SK-N-SH treated with all-trans-retinoic acid at 6 μM for 48 hours (cell line): ENCODE results near the gene RTL1.

Experiments
- ATAC-seq: fragments of 200-7000 bp; cut with Tn5 transposase; 3 replicates; pipeline ENCODE4 v1.9.1; 2020; ENCODE audit warnings: mild to moderate bottlenecking, moderate library complexity
- ARNTL ChIP-seq: fragments of 450-650 bp; formaldehyde crosslinking; IDR thresholded peaks from 2 replicates; pipeline ENCODE4 v1.5.0; 2020; ENCODE audit warnings: low read depth, mild to moderate bottlenecking, moderate library complexity, borderline replicate concordance
- CSDC2 ChIP-seq: fragments of 250-450 bp; sonication (Bioruptor Pico); IDR thresholded peaks from 2 replicates; pipeline ENCODE4 v1.5.0; 2020; ENCODE audit warnings: mild to moderate bottlenecking, moderate library complexity
- ESRRG ChIP-seq: fragments of 250-450 bp; sonication (Bioruptor Pico); IDR thresholded peaks from 2 replicates; pipeline ENCODE4 v1.6.1; 2021; ENCODE audit warnings: mild to moderate bottlenecking
- GLIS3 ChIP-seq: fragments of 250-450 bp; sonication (Bioruptor Pico); IDR thresholded peaks from 2 replicates; pipeline ENCODE4 v1.5.0; 2020; ENCODE audit warnings: mild to moderate bottlenecking, moderate library complexity
- ISL1 ChIP-seq: fragments of 250-450 bp; sonication (Bioruptor Pico); IDR thresholded peaks from 2 replicates; pipeline ENCODE4 v2.1.2; 2022; ENCODE audit warnings: mild to moderate bottlenecking, moderate library complexity
- OSR1 ChIP-seq: fragments of 250-450 bp; sonication (Bioruptor Pico); IDR thresholded peaks from 2 replicates; pipeline ENCODE4 v1.8.0; 2022; ENCODE audit warnings: moderate library complexity, mild to moderate bottlenecking, inconsistent platforms
- PPARA ChIP-seq: fragments of 250-450 bp; sonication (Bioruptor Pico); IDR thresholded peaks from 2 replicates; pipeline ENCODE4 v1.5.0; 2020; ENCODE audit warnings: mild to moderate bottlenecking, borderline replicate concordance
- RARB ChIP-seq: fragments of 250-450 bp; sonication (Bioruptor Pico); IDR thresholded peaks from 2 replicates; pipeline ENCODE4 v1.8.0; 2021; ENCODE audit warnings: mild to moderate bottlenecking, moderate library complexity
- SNAI2 ChIP-seq: fragments of 250-450 bp; sonication (Bioruptor Pico); IDR thresholded peaks from 2 replicates; pipeline ENCODE4 v1.5.0; 2020; ENCODE audit warnings: mild to moderate bottlenecking, moderate library complexity
- TOX ChIP-seq: fragments of 250-450 bp; sonication (Bioruptor Pico); IDR thresholded peaks from 2 replicates; pipeline ENCODE4 v1.8.0; 2021; ENCODE audit warnings: mild to moderate bottlenecking, moderate library complexity, borderline replicate concordance
- TSHZ2 ChIP-seq: fragments of 250-450 bp; sonication (Bioruptor Pico); IDR thresholded peaks from 2 replicates; pipeline ENCODE4 v1.5.0; 2020; ENCODE audit warnings: mild to moderate bottlenecking, moderate library complexity
- ZFP3 ChIP-seq: fragments of 250-450 bp; sonication (Bioruptor Pico); IDR thresholded peaks from 2 replicates; pipeline ENCODE4 v1.5.0; 2020; ENCODE audit warnings: mild to moderate bottlenecking, moderate library complexity
- ZFP30 ChIP-seq: fragments of 450-650 bp; formaldehyde crosslinking; IDR thresholded peaks from 2 replicates; pipeline ENCODE4 v1.5.0; 2022; ENCODE audit warnings: mild to moderate bottlenecking, moderate library complexity
- ZNF565 ChIP-seq: fragments of 450-650 bp; formaldehyde crosslinking; conservative IDR thresholded peaks from 2 replicates; pipeline ENCODE4 v1.5.0; 2020; ENCODE audit warnings: low read depth, mild to moderate bottlenecking, moderate library complexity
- ZNF70 ChIP-seq: fragments of 450-650 bp; formaldehyde crosslinking; IDR thresholded peaks from 2 replicates; pipeline ENCODE4 v1.5.0; 2020; ENCODE audit warnings: mild to moderate bottlenecking, moderate library complexity
- ZNF8 ChIP-seq: fragments of 450-650 bp; formaldehyde crosslinking; IDR thresholded peaks from 2 replicates; pipeline ENCODE4 v1.5.0; 2020; ENCODE audit warnings: mild to moderate bottlenecking, moderate library complexity
- TF ChIP-seq, protein P1 (sequence below): fragments of 250-450 bp; sonication (Bioruptor Pico); IDR thresholded peaks from 2 replicates; pipeline ENCODE4 v1.8.0; 2021; ENCODE audit warnings: low read depth, mild to moderate bottlenecking, moderate library complexity, borderline replicate concordance
- TF ChIP-seq, protein P2 (sequence below): fragments of 250-450 bp; sonication (Bioruptor Pico); IDR thresholded peaks from 2 replicates; pipeline ENCODE4 v1.8.0; 2020; ENCODE audit warnings: mild to moderate bottlenecking, moderate library complexity, borderline replicate concordance
- TF ChIP-seq, protein P3 (sequence below): fragments of 250-450 bp; sonication (Bioruptor Pico); IDR thresholded peaks from 2 replicates; pipeline ENCODE4 v1.5.1; 2021; ENCODE audit warnings: mild to moderate bottlenecking, moderate library complexity

Gene RTL1

DNA sequence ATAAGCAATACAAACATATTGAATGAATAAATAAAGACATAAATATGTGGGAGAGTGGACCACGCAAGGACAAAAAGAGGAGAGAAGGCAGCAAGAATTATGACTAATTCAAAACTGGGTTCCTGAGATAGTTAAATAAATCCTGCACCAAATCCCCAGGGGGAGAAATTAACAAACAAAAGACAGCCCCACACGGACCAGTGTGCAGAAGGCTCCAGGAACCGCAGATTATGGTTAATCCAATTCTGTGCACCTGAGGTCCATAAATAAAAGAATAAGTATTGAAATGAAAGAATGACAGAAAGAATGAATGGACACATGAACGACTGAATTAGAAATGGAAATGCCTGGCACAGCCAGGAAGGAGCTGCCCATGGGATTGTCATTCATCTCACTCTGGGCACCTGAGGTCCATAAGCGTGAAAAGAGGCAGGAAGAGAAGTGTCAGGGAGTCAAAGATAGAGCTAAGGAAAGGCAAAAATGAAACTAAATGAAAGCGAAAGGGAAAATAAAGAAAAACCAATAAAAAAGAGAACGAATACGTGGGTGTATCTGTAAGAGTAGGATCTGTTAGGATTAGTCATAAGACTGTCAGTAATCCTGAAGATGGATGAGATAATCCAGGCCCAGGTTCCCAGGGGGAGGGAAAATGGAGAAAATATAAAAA is 54.3 kb downstream of the RTL1 start:
- no peak for ATAC-seq
- no peak for TF ChIP-seq ZFP3 (CRISPR knock-in tag)
- no peak for TF ChIP-seq SNAI2

- TF ChIP-seq ZFP3 (CRISPR knock-in tag), result no peak
- no peak for TF ChIP-seq ZNF70 (CRISPR knock-in tag)
- no peak for TF ChIP-seq TOX (CRISPR knock-in tag)
- no peak for TF ChIP-seq PPARA
- TF ChIP-seq, protein P1, sequence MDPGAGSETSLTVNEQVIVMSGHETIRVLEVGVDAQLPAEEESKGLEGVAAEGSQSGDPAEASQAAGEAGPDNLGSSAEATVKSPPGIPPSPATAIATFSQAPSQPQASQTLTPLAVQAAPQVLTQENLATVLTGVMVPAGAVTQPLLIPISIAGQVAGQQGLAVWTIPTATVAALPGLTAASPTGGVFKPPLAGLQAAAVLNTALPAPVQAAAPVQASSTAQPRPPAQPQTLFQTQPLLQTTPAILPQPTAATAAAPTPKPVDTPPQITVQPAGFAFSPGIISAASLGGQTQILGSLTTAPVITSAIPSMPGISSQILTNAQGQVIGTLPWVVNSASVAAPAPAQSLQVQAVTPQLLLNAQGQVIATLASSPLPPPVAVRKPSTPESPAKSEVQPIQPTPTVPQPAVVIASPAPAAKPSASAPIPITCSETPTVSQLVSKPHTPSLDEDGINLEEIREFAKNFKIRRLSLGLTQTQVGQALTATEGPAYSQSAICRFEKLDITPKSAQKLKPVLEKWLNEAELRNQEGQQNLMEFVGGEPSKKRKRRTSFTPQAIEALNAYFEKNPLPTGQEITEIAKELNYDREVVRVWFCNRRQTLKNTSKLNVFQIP (CRISPR knock-in tag), result no peak
- TF ChIP-seq GLIS3 (CRISPR knock-in tag), result no peak
- ATAC-seq, result no peak
Measured at GRCh38 chr14:100846309-100846859, 57.1 kb downstream of the RTL1 start.

DNA sequence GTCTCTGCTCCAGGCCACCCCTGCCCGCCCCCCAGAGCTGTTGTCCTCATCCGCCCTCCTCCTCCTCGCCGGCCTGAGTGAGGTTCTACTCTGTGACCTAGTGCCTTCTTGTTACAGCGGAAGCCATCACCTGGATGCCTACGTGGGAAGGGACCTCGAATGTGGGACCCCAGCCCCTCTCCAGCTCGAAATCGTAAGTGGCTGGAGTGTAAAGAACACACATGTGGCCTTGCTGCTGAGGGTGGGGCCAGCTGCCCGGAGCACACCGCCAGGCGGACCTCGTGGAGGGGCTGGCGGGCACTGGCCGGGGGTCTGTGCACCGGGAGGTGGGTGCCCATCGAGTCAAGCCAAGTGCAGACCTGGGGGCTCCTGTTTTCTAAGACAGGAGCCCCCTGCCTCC is 58.2 kb downstream of the RTL1 start:
- ATAC-seq, result no peak
- TF ChIP-seq OSR1 (no peak), ZNF8 (CRISPR knock-in tag) (no peak), CSDC2 (CRISPR knock-in tag) (no peak)
- TF ChIP-seq, protein P2, sequence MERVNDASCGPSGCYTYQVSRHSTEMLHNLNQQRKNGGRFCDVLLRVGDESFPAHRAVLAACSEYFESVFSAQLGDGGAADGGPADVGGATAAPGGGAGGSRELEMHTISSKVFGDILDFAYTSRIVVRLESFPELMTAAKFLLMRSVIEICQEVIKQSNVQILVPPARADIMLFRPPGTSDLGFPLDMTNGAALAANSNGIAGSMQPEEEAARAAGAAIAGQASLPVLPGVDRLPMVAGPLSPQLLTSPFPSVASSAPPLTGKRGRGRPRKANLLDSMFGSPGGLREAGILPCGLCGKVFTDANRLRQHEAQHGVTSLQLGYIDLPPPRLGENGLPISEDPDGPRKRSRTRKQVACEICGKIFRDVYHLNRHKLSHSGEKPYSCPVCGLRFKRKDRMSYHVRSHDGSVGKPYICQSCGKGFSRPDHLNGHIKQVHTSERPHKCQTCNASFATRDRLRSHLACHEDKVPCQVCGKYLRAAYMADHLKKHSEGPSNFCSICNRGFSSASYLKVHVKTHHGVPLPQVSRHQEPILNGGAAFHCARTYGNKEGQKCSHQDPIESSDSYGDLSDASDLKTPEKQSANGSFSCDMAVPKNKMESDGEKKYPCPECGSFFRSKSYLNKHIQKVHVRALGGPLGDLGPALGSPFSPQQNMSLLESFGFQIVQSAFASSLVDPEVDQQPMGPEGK, result no peak
- TF ChIP-seq, protein P3, sequence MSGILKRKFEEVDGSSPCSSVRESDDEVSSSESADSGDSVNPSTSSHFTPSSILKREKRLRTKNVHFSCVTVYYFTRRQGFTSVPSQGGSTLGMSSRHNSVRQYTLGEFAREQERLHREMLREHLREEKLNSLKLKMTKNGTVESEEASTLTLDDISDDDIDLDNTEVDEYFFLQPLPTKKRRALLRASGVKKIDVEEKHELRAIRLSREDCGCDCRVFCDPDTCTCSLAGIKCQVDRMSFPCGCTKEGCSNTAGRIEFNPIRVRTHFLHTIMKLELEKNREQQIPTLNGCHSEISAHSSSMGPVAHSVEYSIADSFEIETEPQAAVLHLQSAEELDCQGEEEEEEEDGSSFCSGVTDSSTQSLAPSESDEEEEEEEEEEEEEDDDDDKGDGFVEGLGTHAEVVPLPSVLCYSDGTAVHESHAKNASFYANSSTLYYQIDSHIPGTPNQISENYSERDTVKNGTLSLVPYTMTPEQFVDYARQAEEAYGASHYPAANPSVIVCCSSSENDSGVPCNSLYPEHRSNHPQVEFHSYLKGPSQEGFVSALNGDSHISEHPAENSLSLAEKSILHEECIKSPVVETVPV (CRISPR knock-in tag), result no peak

GRCh38 chr14:100844846-100845245 is 58.7 kb downstream of the RTL1 start:
- ATAC-seq, result no peak
- TF ChIP-seq, protein P1 (CRISPR knock-in tag), result no peak
- no peak for TF ChIP-seq ZNF70 (CRISPR knock-in tag)
- TF ChIP-seq TSHZ2, result no peak
- no peak for TF ChIP-seq CSDC2 (CRISPR knock-in tag)
- no peak for TF ChIP-seq ZNF565 (CRISPR knock-in tag)
- TF ChIP-seq ZFP30 (CRISPR knock-in tag), result no peak
- TF ChIP-seq ZFP3 (CRISPR knock-in tag), result no peak
- TF ChIP-seq SNAI2, result no peak
- TF ChIP-seq PPARA, result no peak

DNA sequence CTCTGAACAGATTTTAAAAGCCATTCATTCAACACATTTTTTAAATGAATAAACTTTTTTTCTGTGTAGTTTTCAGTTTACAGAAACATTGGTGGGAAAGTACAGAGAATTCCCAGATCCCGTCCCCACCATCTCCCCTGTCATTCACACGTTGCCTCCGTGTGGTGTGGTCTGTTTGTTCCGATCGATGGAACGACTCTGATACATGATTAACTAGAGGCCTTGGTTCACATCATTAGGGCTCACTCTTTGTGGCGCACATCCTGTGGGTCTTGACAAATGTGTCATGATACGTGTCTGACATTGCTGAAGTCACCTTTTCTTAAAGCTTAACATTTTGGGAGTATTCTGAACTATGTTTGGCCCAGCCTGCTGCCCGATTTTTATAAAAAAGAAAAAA is 59.1 kb downstream of the RTL1 start:
- ATAC-seq, result no peak
- TF ChIP-seq TSHZ2 (no peak), CSDC2 (CRISPR knock-in tag) (no peak), ESRRG (CRISPR knock-in tag) (no peak), TOX (CRISPR knock-in tag) (no peak), GLIS3 (CRISPR knock-in tag) (no peak), ISL1 (no peak), ZNF70 (CRISPR knock-in tag) (no peak), RARB (CRISPR knock-in tag) (no peak), ZNF8 (CRISPR knock-in tag) (no peak), ARNTL (CRISPR knock-in tag) (no peak), SNAI2 (no peak), ZFP3 (CRISPR knock-in tag) (no peak)
- TF ChIP-seq, protein P3 (CRISPR knock-in tag), result no peak
